Jurkat, Clone E6-1 (cell line): Measurements from ENCODE around the gene TMEM203. TPM values are rescaled to one million over a fixed set of nuclear protein-coding genes. Genes with fewer than 3 reads are reported as not detected.

ENCODE experiments used
- DNase-seq: peaks from one replicate; pipeline ENCODE4 v3.0.0-alpha.2; 2011; ENCODE audit warnings: low read depth, low spot score
- H3K4me3 ChIP-seq: 2 replicates; pipeline ENCODE4 v1.5.1; 2011; ENCODE audit warnings: mild to moderate bottlenecking, low read length, control low read depth, moderate library complexity
- polyA plus RNA-seq: library from polyadenylated mRNA; unstranded; fragments of >200 nt; gene quantifications from one replicate; pipeline ENCODE4 v1.2.1, GENCODE V29; 2012; ENCODE audit warnings: missing spikeins; ENCODE audit not compliant: insufficient read length, insufficient read depth

TMEM203 gene, protein sequence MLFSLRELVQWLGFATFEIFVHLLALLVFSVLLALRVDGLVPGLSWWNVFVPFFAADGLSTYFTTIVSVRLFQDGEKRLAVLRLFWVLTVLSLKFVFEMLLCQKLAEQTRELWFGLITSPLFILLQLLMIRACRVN
- polyA plus RNA-seq = 38.4 TPM

DNA sequence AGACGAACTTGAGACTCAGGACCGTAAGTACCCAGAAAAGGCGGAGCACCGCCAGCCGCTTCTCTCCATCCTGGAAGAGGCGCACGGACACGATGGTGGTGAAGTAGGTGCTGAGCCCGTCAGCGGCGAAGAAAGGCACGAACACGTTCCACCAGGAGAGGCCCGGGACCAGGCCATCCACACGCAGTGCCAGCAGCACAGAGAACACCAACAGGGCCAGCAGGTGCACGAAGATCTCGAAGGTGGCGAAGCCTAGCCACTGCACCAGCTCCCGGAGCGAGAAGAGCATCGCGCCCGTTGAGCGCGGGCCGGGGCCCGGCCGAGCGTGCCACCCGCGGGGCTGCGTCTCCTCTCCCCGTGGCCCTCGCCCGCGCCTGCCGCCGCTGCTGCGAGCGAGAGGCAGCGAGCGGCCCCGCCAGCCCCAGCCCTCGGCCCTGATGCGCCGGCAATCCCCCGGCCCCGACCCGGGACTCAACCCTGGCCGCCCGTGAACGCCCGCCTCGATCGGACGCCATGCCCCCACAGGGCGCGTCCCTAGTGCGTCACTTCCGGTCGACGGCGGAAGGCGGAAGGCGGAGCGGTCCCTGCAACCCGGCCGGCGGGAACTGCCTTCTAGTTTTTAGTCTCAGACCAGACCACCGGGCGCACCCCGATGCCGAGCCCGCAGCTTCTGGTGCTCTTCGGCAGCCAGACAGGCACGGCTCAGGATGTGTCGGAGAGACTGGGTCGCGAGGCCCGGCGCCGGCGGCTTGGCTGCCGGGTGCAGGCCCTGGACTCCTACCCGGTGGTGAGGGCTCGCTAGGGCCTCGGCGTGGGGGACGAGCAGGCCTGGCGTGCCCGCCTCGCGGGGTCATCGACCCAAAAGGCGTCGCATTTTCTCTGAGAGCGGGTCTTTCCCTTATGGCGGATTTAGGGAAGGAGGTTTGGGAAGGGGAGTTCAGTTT, at the start of gene TMEM203, which contains the start of gene NDOR1:
TSS of gene TMEM203 (minus strand) at position 523 of the 944 bp plus-strand sequence. CDS start at position 289, 234 bp downstream.
TSS of gene NDOR1 (plus strand) at position 575 of the 944 bp plus-strand sequence. CDS start at position 653, 78 bp downstream.
- peak within 1 kb of the TSS; percentile 69 for H3K4me3 ChIP-seq

DNA sequence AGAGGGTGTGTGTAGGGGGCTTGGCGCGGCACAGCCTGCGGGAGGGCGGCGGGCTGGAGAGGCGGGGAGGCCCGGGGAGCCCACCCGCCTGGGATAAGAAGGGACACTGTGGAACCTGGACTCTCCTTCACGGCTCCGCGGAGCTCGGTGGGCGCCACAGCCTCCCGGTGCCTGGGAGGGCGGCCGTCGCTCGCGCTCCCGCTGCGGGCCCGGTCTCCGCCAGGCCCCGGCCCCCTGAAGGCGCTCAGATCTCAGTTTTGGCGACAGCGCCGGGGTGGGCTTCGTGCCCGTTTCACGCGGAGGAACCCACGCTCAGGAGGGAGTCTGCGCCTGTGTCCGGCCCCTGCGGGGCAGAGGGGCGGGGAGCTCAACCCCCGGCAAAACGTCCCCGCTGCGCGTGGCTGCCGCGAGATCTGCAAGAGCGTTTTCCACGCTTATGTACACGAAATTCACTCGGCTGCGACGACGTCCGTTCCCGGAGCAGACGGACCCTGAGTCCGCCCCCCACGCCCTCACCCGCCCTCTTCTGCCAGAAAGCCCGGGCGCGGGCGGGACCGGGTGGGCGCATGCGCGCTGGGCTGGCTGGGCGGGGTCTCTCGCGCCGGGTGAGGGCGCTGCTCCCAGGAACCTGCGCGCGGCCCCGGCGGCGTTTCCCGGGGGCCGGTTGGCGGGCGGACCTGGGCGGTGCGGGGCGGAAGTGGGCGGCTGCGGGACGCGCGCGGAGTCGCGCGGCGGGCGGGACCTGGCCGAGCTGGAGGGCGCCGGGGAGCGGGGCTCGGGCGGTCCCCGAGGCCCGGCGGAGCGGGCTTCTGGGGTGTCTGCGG, 49.4 kb upstream of the TMEM203 start, which contains the start of gene NELFB:
TSS of gene NELFB (plus strand) at position 704 of the 824 bp plus-strand sequence.
- peak; percentile 71 for DNase-seq
- peak within 1 kb of the TSS; percentile 90 for H3K4me3 ChIP-seq

More for the DNA sequence above, at the start of gene TMEM203, which contains the start of gene NDOR1:
- DNase-seq = peak; percentile 70

DNA sequence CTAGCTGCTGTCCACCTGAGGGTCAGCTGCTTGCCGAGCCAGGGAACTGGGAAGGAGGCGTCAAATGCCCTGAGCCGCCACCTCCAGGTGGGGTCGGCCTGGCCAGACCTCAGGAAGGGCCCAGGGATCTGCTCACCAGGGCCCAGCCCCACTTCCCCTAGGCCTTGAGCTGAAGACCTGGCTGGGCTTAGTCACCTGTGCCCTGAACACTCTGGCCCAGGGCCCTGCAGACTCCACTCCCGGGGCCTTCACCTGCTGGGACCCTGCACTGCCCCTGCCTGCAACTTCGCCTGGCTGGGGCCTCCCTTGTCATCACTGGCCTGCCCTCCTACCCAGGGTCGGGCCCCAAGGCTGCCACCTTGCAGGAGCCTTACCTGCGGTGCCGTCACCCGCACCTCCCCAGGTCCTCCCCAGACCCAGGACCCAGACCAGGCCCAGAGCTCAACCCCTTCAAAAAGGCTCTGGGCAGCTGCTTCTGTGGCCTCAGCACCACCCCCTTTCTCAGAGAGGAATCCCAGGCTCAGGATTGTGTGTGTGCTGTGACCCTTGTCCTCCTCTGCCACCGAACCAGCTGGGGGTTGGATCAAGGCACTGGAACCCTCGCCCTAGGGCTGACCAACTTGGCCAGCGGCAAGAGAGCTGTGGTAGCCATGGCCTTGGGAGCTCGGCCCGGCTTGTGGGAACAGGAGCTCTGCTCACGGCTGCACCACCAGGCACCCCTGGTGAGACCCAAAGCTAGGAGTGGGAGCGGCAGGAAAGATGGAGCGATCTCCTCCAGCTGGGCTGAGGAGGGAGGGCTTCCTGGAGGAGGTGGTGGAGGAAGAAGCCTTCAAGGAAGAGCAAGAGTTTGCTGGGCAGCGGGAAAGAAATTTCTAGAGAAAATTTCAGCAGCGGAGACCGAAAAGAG, 48.5 kb upstream of the TMEM203 start:
- no peak for DNase-seq
- H3K4me3 ChIP-seq = peak overlapping the region; percentile 73

- DNase-seq = no peak
- H3K4me3 ChIP-seq = no peak overlapping the region
Observed at GRCh38 chr9:137252555-137253506, 47.4 kb upstream of the TMEM203 start.

- H3K4me3 ChIP-seq = no peak overlapping the region
- no peak for DNase-seq
Observed at GRCh38 chr9:137251490-137252268, 46.2 kb upstream of the TMEM203 start.

- DNase-seq = no peak
- no peak within 1 kb of the TSS for H3K4me3 ChIP-seq
Observed at GRCh38 chr9:137251194-137251461, 45.7 kb upstream of the TMEM203 start, which contains the start of gene STPG3. Gene STPG3, plus strand, starts transcription at chr9:137251286. Its CDS starts 1 bp downstream, at chr9:137251287.

- H3K4me3 ChIP-seq = no peak overlapping the region
- DNase-seq = no peak
Observed at GRCh38 chr9:137250329-137251193, 45.1 kb upstream of the TMEM203 start.

DNA sequence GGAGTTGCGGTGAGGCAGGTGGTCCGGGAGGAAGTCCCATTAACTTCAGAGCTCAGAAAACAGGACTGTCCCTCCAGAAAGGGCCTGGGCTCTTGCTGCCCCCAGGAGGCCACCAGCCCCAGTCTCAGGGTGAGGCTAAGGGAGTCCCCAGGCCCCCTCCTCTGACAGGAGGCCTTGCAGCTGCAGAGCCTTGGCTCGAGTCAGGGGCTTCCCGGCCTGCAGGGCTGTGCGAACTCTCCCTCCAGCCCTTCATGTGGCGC, 42.4 kb upstream of the TMEM203 start:
- no peak for DNase-seq
- no peak overlapping the region for H3K4me3 ChIP-seq

DNA sequence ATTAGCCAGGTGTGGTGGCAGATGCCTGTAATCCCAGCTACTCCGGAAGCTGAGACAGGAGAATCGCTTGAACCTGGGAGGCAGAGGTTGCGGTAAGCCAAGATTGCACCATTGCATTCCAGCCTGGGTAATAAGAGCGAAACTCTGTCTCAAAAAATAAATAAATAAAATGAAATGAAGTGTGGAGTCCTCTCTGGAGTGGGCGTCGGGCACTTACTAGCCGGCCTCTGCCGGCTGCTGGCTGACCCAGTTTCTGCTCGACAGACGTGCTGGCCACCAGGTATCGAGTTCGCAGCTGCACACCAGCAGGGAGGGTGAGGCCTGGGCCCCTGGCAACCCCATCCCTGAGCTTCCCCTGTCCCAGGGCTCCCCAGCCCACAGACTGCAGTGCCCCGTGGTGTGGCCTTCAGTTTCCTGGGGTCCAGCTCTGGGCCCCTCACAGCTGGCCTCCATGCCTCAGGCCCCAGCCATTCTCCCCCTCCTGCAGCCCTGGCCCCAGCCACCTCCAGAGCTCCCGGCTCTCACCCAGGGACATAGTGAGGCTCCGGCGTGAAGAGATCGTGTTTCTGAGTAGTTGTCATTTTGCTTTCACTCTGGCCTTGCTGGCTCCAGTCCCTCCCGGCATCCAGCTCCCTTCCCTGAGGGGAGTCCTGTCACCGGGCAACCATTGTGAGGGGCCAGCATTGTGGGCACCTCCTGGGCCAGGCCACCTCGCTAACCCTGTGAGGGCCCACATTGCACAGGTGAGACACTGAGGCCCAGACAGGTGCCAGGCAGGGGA, 41.9 kb upstream of the TMEM203 start:
- DNase-seq = no peak
- H3K4me3 ChIP-seq = no peak overlapping the region

DNA sequence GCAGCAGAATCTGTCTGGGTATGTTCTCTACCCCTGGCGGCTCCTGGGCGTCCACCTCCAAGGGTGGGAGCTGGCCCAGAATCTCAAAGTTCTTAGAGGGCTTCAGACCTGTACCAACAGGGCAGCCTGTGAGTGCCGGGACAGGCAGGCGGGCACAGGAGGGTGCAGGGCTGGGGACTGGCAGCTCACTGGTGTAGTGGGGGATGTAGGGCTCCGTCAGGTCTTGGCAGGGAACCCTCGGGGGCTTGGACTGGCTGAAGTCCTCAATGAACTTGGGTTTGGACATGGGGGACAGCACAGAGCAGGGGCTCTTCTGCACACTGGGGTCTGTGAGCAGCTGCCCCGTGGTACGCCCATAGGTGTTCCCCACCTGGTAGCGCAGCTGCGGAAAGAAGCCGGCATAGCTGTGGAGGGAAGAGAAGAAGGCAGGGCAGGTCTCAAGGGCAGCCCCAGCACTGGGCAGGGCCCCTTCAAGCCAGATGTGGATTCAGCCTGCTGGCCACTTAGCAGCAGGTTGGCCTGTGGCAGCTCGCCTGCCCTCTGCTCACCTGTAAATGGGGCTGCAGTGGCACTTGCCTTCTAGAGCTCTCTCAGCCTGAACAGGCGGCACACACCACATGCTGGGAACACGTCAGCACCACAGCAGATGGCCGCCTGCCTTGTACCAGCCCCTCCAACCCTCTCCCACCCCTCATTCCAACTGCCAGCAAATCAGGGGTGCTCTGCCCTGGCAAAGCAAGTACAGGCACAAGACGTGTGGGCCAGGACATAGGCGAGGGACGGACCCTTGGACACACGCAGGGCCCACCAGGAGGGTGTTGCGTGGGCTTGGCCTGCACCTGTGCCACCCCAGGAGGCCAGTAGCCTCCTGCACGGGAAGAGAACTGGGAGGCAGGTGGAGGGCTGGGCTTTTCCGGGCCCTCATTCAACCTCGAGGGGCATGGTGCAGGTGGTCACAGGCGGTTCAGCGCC, 40.3 kb upstream of the TMEM203 start:
- no peak overlapping the region for H3K4me3 ChIP-seq
- DNase-seq = no peak

DNA sequence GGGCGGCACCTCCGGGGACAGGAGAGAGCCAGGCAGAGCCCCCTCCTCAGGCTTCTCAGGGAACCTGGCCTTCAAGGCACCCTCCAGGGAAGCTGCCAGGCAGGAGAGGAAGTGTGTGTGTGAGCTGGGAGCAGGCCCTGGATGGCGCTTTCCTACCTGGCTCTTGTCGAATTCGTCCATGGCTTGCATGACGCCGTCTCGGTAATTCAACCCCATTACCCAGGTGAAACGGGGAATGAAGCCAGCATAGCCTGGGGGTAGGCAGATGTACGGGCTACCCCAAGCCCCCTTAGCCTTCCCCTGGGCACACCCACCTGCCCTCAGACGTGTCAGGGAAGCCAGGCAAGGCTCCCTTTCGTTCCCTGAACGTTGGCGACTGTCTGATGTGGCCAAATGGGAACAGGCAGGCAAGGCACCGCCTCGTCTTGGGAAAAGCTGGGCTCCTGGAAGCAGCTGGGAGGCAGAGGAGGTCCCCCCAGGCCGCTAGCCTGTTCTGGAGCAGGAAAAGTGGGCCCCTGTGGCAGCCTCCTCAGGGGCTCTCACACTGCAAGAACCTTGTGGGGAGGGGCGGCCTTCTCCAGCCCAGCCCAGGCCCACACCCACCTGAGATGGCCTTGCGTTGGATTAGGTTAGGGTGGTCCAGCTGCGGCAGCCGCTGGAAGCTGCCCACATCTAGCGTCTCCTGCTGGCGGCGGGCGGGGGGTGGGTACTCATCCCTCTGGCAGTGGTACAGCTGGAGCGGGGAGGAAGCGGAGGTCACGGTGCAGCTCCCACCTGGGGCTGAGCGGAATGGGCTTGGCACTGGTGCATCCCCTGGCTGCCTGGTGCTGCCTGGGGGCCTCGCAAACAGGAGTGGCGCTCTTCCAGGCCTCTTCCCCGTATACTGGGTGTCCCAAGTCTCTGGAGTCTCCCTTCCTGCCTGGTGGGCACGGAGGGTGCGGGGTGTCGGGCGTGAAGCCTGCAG, 39.3 kb upstream of the TMEM203 start:
- H3K4me3 ChIP-seq = no peak overlapping the region
- DNase-seq = no peak

GRCh38 chr9:137243626-137244485, 38.4 kb upstream of the TMEM203 start:
- no peak for DNase-seq
- H3K4me3 ChIP-seq = no peak overlapping the region
